Effector memory CD4-positive, alpha-beta T cell (primary cell): Measurements from ENCODE around the gene ST6GALNAC4.

ENCODE experiments used
- DNase-seq, 3 donors: peaks; one replicate each; pipeline ENCODE4 v3.0.0-alpha.2; 2020
- H3K27ac ChIP-seq: 2 replicates; pipeline ENCODE4 v1.7.0; 2013; ENCODE audit warnings: mild to moderate bottlenecking, low read length, moderate library complexity; ENCODE audit not compliant: insufficient read depth, poor library complexity, severe bottlenecking
- H3K27me3 ChIP-seq: replicated peaks from 2 replicates; pipeline ENCODE4 v1.7.0; 2013; ENCODE audit warnings: mild to moderate bottlenecking, low read length; ENCODE audit not compliant: insufficient read depth, control insufficient read depth, poor library complexity, severe bottlenecking
- H3K36me3 ChIP-seq: 2 replicates; pipeline ENCODE4 v1.7.0; 2013; ENCODE audit warnings: mild to moderate bottlenecking, low read length, moderate library complexity; ENCODE audit not compliant: control insufficient read depth, insufficient read depth
- H3K4me1 ChIP-seq: 2 replicates; pipeline ENCODE4 v1.7.0; 2013; ENCODE audit warnings: low read length, mild to moderate bottlenecking; ENCODE audit not compliant: control insufficient read depth, insufficient read depth, poor library complexity, severe bottlenecking
- H3K4me3 ChIP-seq: 2 replicates; pipeline ENCODE4 v1.7.0; 2013; ENCODE audit warnings: low read length, low read depth, mild to moderate bottlenecking; ENCODE audit not compliant: insufficient read depth, poor library complexity, severe bottlenecking
- H3K9me3 ChIP-seq: 2 replicates; pipeline ENCODE4 v1.7.0; 2013; ENCODE audit warnings: mild to moderate bottlenecking, low read length, moderate library complexity; ENCODE audit not compliant: control insufficient read depth

Gene ST6GALNAC4

GRCh38 chr9:127959398-127959797, 42.6 kb upstream of the ST6GALNAC4 start:
- H3K27me3 ChIP-seq: no peaks in the 10 kb centered on the region
- peaks cover 88% of the 10 kb centered on the region for H3K4me1 ChIP-seq
- no peak for DNase-seq
- H3K27ac ChIP-seq: peak overlapping the region; percentile 58
- no peaks in the 10 kb centered on the region for H3K9me3 ChIP-seq
- H3K36me3 ChIP-seq: peaks cover 16% of the 10 kb centered on the region
- H3K4me3 ChIP-seq: no peak overlapping the region

DNA sequence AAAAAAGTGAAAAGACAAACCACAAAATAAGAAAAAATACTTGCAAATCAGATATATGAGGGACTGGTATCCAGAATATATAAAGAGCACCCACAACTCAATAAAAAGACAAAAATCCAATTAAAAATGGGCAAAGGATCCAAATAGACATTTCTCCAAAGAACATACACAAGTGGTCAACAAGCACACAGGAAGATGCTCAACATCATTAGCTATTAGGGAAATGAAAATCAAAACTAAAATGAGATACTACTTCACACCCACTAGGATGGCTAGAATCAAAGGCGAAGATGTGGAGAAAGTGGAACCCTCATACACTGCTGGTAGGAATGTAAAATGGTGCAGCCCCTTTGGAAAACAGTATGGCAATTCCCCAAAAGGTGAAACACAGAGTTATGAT, 41.9 kb upstream of the ST6GALNAC4 start:
- no peaks in the 10 kb centered on the region for H3K9me3 ChIP-seq
- no peaks in the 10 kb centered on the region for H3K27me3 ChIP-seq
- no peak for DNase-seq
- H3K36me3 ChIP-seq: peaks cover 13% of the 10 kb centered on the region
- peak overlapping the region; percentile 1 for H3K27ac ChIP-seq
- H3K4me3 ChIP-seq: no peak overlapping the region
- peaks cover 87% of the 10 kb centered on the region for H3K4me1 ChIP-seq

DNA sequence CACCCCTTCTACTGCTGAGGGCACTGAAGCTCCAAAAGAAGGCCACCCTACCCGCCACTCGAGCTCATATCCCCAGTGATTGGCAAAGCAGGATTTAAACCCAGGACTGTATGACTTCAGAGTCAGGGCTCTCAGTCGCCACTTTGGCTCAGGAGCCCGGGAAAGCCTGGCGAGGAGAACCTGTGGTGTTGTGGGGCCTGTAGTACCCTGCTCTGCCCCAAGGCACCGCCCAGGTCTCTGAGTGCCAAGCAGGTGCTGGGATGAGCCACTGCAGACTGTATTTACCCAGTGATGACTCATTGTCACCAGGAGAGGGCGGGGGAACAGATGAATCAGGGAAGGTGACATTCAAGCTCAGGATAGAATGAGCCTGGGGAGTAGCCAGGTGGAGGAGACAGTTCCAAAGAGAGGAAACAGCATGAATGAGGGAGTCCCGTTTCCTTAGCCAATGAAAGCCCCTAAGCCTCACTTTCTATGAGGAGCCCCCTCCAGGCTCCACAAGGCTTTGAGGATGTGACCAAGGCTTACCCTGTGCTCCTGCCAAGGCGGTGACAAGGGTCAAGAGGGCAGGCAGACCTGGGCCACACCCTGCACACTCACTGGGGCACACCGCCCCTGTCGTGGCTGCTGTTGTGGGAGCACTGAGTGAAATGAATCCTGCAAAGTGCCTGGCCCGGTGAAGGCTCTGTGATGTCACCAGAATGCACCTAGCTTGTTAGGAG, 38.6 kb upstream of the ST6GALNAC4 start:
- H3K27ac ChIP-seq: peak overlapping the region; percentile 65
- peaks cover 13% of the 10 kb centered on the region for H3K36me3 ChIP-seq
- H3K4me3 ChIP-seq: peak overlapping the region; percentile 11
- H3K27me3 ChIP-seq: no peaks in the 10 kb centered on the region
- no peaks in the 10 kb centered on the region for H3K9me3 ChIP-seq
- DNase-seq: peak; percentile 70 to 76 (median 72)
- H3K4me1 ChIP-seq: peaks cover 73% of the 10 kb centered on the region

DNA sequence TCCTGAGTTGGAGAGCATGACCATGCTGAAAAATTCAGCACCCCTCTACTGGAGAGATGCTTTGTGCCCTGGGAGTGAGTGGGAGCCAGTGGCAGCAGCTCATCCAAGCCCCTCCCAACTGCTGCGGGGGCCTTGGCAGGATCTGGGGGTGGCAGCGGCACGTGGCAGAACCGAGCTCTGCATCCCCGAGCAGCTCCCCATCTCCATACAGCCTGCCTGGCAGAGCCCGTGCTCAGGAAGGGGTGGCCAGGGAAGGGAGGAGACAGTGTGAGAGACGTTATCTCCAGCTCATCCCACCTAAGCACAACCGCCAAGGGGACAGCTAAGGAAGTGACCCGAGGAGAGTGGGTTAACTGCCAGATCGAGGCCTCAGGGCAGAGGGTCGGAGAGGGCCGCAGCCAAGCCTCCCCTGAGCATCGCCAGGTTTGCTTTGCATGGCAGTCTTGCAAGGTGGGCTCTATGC, 38.0 kb upstream of the ST6GALNAC4 start:
- H3K36me3 ChIP-seq: peaks cover 19% of the 10 kb centered on the region
- no peaks in the 10 kb centered on the region for H3K27me3 ChIP-seq
- H3K27ac ChIP-seq: peak overlapping the region; percentile 65
- no peak for DNase-seq
- peaks cover 67% of the 10 kb centered on the region for H3K4me1 ChIP-seq
- no peaks in the 10 kb centered on the region for H3K9me3 ChIP-seq
- H3K4me3 ChIP-seq: peak overlapping the region; percentile 11

DNA sequence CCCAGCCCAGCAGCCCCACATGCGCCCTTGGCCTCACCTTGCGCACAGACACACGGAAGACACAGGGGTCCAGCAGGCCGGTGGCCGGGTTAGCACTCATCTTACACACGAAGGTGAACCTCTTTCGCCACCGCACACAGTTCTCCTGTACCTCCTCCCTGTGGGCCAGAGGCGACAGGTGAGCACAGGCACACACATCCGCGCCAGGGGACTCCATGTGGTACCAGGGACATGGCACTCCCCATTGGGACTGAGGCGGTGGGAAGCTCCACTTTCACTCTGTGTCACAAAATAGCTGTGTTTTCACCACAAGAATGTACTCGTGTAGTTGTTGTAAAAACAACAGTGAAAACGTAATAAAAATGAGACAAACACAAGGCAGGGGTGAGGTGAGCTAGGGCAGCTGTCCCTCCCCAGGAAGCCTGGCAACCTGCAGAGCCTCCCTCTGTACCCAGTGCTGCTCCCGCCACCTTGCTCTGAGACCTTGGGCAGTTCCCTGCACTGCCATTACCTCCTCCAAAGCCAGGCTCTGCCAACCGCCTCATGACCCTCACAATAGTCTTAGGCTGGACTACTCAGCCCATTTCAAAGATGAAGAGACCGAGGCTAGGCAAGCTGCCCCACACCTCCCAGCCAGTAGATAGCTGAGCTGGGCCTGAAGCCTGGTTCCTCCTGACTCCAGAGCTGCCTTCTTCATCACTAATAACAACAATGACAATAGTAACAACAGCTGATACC, 37.1 kb upstream of the ST6GALNAC4 start:
- Histone ChIP-seq H3K27me3 (no peaks in the 10 kb centered on the region), H3K27ac (peak overlapping the region; percentile 65), H3K4me3 (no peak overlapping the region), H3K4me1 (peaks cover 66% of the 10 kb centered on the region), H3K36me3 (peaks cover 23% of the 10 kb centered on the region), H3K9me3 (no peaks in the 10 kb centered on the region)
- DNase-seq: no peak

DNA sequence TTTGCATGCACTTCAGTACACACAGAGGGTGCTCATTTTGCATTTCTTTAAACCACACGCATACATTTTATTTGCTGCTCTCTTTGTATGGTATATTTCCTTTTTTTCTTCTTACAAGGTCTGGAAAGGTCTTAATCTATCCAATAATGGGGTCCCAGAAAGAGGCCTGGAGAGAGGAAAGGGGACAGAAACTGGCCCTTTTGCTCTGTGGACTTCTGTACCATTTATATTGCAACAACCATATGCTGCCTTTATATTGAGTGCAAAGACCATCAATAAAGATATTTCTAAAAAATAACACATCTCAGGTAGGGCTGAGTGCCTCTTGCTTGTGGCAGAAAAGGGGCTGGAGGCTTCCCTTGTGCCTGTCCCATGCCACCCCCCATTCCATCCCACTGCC, 36.3 kb upstream of the ST6GALNAC4 start:
- no peak overlapping the region for H3K4me3 ChIP-seq
- peaks cover 59% of the 10 kb centered on the region for H3K4me1 ChIP-seq
- no peaks in the 10 kb centered on the region for H3K9me3 ChIP-seq
- peaks cover 31% of the 10 kb centered on the region for H3K36me3 ChIP-seq
- no peaks in the 10 kb centered on the region for H3K27me3 ChIP-seq
- peak overlapping the region; percentile 65 for H3K27ac ChIP-seq
- DNase-seq: no peak

DNA sequence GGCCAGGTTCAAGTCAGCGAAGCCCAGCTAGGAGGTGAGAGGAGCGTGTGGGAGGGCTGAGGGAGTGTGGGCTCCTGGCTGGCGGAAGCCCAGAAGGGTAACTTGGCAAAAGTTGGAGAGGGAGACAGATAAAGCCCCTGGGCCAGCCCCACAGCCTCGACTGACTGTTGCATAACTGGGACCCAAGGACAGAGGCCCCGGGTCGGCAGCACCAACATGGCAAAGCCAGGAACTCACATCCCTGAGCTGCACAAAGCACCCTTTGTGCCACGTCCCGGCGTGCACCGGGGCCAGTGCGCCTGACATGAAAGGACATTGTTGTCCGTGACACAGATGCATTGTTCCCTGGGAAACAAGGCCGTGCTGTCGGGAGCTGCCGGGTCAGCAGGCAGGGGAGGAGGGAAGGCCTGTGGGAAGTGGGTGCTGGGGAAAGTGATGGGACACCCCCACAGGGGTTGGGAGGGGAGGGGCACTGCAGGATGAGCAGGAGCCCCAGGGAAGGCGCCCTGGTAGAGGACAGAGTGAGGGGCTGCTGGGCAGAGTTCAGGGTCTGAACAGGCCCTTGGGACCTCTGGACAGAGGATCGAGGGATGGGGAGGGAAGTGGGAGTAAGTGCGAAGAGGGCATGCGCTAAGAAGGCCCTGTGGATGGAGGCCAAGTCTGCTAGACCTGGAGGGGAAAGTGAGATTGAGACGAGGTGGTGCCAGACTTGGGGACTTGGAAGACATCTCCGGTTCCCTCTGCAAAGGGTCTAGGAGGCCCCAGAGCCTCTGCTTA, 33.9 kb upstream of the ST6GALNAC4 start:
- Histone ChIP-seq H3K4me3 (no peak overlapping the region), H3K9me3 (no peaks in the 10 kb centered on the region), H3K27ac (peak overlapping the region; percentile 33), H3K36me3 (peaks cover 53% of the 10 kb centered on the region), H3K27me3 (no peaks in the 10 kb centered on the region), H3K4me1 (peaks cover 40% of the 10 kb centered on the region)
- DNase-seq: no peak

DNA sequence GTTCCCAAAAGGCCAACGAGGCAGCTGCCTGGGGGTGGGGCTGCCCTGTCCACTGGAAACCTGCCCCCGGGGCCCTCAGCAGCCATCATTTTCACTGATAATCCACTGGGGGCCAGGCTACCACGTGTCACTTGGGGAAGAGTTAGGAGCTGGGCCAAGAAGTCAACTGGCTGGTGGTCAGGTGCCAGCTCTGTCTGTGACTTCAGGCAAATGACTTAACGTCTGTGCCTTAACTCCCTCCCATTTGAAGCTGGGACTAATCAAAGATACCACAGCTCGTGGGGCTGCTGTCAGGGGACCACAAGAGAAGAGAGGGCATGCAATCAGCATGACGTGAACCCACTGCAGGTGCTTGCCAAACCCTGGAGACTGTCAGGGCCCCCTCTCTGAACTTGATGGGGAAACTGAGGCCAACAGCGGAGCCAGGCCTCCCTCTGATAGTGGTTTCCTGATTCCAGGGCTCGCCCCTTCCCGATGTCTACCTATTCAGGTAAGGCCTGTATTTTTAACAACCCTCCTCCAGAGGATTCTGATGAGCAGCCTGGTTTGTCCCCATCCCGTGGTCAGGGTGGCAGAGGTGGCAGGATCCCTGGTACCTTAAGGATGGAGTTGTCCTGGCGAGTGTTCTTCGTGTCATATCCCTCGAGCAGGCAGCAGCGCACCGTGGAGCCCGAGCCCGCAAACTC, 33.1 kb upstream of the ST6GALNAC4 start:
- no peaks in the 10 kb centered on the region for H3K9me3 ChIP-seq
- H3K27ac ChIP-seq: peak overlapping the region; percentile 54
- H3K4me3 ChIP-seq: no peak overlapping the region
- no peaks in the 10 kb centered on the region for H3K27me3 ChIP-seq
- peaks cover 36% of the 10 kb centered on the region for H3K4me1 ChIP-seq
- peaks cover 60% of the 10 kb centered on the region for H3K36me3 ChIP-seq
- no peak for DNase-seq

GRCh38 chr9:127947841-127948710, 31.2 kb upstream of the ST6GALNAC4 start:
- Histone ChIP-seq H3K9me3 (no peaks in the 10 kb centered on the region), H3K4me1 (peaks cover 21% of the 10 kb centered on the region), H3K4me3 (no peak overlapping the region), H3K27ac (peak overlapping the region; percentile 25), H3K27me3 (no peaks in the 10 kb centered on the region), H3K36me3 (peaks cover 79% of the 10 kb centered on the region)
- DNase-seq: no peak
